ENCODE measurements around the gene KRTCAP3.

DNA sequence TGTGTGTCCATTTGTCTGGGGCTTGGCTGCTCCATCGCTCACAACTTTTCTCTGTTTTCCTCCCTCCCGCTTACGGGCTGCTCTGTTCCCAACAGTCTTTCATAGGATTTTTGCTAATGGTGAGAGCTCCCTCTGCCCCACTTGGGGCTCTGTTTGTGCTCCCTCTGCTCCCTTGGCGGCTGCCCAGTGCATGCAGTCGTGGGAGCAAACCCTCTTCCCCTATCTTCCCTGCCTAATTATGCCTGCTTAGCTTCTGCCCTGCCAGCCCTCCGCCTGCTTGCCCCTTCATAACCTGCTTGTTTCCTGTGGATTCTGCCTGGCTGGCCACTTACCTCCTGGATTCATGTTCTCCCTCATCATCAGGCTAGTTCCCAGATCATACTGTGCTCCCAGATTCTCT lies 6.6 kb upstream of the KRTCAP3 start:
- TF ChIP-seq EP300 (IDR thresholded peaks at IDR 0.05) (no peak), POLR2A (IDR thresholded peaks at IDR 0.05) (no peak), POLR2AphosphoS5 (IDR thresholded peaks at IDR 0.05) (no peak)
- TF ChIP-seq, protein P1, sequence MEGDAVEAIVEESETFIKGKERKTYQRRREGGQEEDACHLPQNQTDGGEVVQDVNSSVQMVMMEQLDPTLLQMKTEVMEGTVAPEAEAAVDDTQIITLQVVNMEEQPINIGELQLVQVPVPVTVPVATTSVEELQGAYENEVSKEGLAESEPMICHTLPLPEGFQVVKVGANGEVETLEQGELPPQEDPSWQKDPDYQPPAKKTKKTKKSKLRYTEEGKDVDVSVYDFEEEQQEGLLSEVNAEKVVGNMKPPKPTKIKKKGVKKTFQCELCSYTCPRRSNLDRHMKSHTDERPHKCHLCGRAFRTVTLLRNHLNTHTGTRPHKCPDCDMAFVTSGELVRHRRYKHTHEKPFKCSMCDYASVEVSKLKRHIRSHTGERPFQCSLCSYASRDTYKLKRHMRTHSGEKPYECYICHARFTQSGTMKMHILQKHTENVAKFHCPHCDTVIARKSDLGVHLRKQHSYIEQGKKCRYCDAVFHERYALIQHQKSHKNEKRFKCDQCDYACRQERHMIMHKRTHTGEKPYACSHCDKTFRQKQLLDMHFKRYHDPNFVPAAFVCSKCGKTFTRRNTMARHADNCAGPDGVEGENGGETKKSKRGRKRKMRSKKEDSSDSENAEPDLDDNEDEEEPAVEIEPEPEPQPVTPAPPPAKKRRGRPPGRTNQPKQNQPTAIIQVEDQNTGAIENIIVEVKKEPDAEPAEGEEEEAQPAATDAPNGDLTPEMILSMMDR (IDR thresholded peaks at IDR 0.05) = no peak

All from upper lobe of left lung (tissue), 4 donors.